GM18508 (cell line): Measurements from ENCODE around the gene MEGF11.

ENCODE experiments used
- ATAC-seq: cut with Tn5 transposase; IDR thresholded peaks from one replicate; pipeline ENCODE4 v1.9.1; 2021; ENCODE audit warnings: moderate number of reproducible peaks; ENCODE audit not compliant: insufficient read depth, unreplicated experiment

MEGF11 gene

DNA sequence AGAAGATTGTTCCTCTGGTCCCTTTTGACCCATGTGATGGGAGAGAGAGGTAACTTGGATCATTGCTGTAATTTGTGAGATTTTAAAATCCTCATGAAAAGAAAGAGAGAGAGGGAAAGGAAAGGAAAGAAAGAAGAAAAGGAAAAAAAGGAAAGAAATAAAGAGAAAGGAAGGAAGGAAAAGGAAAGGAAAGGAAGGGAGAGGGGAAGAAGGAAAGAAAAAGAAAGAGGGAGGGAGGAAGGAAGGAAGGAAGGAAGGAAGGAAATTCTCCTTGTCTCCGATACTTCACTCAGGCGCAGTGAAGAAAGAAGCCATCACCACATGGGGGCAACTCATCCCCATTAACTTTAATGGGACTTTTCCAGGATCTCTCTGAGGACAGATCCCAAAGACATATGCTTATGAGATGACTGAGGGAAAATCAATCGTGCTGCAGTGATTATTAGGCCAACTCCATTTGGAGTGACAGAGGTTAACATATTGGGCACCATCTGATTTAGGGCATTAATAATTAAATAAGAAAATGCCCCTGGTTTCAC, 123.0 kb downstream of the MEGF11 start:
- no peak for ATAC-seq

DNA sequence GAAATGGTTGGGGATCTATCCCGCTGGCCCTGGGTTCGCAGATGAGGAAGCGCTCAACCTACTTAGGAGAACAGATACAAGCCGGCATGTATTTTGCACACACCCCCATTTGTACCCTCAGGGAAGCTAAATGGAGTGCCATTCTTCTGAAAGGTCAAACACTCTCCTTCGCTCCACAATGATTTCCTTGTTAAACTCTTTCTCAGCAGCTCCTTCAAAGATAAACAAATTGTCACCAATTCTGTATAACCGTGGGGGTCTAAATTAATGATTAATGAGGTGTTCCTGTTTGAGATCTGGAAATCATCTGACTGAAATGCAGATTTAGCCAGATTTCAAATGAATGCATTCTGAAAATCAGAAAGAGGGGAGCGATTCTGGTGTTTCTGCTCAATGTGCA, 124.0 kb downstream of the MEGF11 start:
- no peak for ATAC-seq

DNA sequence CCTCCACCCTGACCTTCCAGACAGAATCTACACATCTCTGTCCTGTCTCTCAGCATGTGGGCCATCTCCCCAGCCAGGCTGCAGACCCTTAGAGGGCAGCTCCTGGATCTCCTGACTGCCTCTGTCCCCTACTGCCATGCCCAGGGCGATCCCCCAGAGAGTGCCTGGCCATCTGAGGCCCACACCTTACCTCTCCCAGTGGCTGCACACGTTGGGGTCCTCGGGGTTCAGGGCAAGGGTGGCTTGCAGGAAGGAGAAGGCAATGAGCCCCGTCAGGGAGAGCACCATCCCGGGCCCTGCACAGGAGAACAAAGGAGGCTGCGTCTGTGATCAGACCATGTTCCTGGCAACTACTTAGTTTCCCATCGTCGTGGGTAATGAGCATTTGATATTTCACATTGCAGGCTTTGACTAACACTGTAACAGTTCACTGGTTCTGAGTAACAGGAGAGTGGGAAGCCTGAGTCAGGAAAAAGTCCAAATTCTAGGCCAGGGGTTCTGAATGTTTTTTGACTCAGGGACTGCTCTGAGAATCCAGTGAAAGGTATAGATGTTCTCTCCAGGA, 125.4 kb downstream of the MEGF11 start:
- no peak for ATAC-seq

DNA sequence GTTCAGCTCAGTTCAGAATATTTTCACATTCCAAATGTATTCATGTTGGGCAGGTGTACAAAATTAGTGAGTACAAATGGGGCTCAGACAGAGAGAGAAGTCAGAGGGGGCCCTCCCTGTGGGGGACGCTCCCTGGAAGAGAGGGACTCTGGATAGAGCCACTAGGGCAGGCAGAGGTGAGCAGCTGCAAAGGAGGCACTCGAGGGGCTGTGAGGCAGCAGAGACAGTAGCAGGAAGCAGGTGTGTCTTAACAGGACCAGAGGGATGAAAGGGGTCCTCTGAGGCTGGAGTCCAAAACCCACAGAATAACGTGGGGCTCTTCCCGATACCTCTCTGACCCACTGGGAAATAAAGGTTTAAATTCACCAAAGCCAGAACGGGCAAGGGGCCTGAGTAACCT, 127.1 kb downstream of the MEGF11 start:
- ATAC-seq = no peak

DNA sequence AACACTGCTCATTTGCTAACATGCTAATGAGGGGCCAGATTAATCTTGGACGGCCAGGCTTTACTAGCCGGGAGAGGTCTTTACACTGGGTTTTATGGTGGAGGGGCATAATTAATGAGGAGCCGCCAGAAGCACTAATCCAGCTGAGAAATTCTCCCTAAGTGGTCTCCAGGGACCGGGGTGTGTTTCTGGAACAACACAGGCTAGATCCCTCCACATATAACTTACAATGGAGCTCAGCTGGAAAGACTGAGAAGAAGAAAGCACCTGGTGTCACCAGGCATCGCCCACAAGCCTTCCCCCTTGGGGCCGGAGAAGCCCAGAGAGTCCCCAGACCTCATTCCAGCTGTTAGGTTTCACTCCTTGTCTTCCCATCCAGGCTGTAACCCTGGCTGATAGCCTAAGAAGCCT, 127.5 kb downstream of the MEGF11 start:
- ATAC-seq = no peak

DNA sequence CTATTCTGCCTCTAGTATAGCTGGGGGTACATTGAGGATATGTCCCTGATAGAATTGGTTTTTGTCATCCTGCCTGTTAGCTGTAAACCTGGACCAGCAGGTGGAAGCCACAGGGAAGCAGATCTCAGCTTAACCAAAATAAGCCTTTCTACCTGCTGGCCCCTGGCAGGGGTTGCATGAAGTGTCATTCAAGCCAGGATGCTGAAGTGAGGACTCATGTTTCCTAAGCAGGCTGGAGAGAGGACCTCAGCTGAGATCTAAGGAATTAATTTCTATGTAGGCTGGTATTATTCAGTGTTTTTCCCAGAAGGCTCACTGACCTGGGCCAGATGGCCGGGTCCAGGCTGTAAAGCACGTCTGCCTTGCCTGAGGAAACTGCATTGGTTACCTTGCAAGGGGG, 128.9 kb downstream of the MEGF11 start:
- ATAC-seq = no peak

DNA sequence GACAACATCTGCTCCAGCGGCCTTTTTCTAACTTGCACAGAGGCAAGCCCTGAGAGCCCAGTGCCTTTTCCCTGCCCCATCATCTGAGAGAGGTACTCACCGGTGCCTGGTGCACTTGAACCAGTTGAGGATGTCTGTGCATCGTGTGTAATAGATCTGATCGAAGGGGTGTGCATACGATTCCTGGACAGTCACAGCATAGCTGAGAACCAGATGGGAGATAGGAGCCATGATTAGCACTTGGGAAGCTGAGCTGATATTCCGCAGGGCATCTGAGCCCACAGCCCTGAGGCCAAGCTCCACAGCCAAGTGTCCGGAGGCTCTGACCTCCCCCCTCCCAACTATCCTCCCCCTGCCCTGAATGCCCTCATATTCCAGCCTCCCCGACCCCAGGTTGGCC, 129.8 kb downstream of the MEGF11 start:
- ATAC-seq = no peak

DNA sequence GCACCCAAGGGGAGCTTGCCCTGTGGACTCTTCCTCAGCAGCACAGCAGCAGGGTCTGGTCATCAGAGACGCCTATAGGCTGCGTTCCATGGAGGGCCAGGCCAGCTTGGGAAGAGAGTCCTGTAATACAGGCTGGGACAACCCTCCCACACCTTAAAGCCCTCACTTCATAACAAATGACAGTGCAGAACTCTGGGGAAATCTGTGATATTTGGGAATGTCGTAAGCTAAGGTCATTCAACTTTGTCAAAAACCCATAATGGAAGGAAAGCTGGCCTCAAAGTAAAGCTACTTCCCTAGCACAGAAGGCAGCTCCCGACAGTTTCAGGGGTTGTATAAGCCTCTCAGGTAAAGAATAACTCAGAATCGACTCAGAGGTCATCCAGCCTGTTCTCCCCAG, 133.1 kb downstream of the MEGF11 start:
- ATAC-seq = no peak

DNA sequence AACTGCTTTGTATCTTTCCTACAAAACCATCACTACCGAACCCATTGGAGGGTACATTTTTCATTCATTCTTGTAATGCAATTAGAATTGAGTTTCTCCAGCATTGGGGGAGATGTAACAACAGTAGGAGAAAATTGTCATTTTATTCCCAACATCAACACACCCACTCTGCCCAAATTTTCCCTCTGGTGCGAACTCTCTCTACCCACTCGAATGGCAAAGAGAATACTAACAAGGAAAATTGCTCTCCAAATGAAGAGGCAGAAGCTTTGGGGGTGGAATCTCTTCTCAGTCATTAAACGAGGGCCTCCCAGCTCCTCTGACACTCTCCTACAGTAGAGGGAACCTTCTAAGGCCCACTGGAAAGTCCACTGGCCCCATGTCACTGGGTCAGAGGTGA, 135.7 kb downstream of the MEGF11 start:
- no peak for ATAC-seq

DNA sequence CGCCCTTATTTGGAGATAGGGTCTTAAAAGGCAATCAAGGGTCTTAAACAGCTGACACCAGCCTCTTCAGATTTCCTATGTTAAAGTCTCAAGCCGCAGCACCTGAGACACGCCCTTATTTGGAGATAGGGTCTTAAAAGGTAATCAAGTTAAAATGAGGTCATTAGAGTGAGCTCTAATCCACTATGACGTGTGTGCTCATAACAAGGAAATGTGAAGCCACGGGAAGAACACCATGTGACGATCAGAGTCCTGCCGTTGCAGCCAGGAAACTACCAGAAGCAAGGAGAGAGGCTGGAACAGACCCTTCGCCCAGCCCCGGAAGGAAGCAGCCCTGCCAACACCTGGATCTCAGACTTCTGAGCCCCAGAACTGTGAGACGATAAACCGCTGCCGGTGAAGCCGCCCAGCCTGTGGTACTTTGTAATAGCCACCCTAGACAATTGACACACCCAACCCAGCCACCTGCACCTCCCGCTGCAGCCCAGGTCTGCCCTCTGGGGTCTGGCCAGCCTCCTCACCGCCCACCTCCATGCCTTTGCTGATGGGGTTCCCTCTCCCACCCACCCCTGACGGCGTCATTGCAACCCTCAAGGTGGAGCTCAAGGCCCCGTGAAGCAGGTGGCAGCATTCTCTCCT, 137.9 kb downstream of the MEGF11 start:
- no peak for ATAC-seq

DNA sequence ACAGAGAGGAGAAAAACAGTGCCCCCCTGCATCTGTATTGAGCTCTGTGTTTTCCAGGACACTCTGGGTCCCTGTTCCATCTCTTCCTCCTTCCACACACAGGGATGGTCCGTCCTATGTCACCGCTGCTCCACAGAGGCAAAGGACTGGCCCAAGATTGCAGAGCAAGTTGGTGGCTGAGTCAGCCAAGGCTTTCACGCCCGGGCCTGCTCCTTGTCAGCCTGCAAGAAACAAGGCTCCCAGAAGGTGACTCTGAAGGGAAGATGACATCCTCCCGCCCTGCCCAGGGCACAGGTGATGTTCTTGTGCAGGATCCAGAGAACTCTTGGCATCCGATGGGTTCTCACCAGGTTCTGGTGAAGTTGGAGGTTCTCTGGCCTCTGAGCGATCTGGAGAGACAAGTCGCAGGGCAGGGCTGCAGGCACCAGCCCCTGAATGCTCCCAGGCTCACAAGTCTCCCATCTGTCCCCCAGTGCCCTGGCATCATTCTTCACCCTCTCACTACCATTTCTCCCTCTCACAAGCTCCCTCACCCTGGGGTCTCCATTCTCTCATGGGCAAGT, 138.6 kb downstream of the MEGF11 start:
- ATAC-seq = no peak

DNA sequence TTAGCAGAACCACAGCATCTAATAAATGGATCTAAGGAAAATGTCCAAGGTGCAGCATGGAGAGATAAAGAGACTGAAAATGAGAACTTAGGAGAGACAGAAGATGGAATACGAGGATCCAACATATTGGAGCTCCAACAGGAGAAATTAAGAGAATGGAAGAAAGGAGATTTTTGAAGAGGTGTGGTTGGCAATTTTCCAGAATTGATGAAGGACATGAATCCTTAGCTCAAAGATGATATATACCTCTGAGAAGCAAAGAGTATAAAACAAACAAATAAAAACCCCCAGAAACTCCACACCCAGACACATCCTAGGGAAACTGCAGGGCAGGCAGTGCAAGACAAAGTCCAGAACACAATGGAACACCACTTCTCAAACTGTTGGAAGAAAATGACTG, 141.2 kb downstream of the MEGF11 start:
- ATAC-seq = no peak

DNA sequence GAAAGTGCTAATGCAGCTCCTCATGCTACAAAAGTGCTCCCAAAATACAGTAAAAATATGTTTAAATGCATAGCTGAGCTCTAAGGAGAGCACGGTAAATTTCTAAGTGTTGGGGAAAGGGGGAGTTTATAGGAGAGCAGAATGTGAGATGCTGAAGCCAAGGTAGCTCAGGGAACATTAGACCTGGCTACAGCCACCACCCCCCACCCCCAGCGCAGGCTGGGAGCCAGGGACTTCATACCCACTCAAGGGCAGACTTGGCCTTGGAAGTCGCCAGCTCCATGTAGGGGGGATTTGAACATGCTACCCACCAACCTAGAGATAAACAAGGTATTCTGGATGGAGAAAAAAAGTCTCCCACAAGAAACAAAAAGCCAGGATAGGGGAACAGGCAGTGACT, 142.2 kb downstream of the MEGF11 start:
- no peak for ATAC-seq

DNA sequence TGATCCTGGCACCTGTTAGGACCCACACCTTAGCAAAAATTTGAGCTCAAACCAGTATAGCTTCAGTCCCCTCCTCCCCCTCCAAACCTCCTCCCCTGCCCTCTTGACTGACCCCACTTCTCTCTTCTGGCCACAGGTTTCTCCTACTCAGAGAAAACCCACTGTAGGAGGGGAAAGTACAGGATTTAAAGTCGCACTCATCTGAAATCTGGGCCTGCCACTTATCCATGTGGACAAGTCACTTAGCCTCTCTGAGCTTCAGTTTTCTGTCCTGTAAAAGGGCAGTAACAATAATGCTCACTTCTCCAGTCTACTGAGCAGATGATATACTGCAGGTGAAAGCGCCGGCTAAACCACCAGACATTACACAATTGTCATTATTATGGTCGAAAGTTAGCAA, 142.7 kb downstream of the MEGF11 start:
- ATAC-seq = no peak

DNA sequence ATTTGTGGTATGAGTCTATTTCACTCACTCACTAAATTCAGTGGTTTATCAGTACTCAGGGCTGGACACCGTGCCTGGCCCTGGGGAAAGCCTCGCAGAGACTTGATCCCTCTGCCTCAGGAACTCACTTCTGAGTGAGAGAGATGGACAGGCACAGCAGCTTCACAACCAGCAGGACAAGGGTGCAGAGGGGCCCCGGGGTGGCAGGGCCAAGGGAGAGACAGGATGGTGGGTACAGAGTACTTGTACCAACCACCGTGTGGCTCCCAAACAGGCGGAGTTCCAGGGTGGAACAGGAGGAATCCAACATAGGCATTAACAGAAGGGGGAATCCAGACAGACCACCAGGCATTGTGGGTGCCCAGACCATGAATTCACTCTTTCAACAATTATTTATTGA, 143.7 kb downstream of the MEGF11 start:
- ATAC-seq = no peak

DNA sequence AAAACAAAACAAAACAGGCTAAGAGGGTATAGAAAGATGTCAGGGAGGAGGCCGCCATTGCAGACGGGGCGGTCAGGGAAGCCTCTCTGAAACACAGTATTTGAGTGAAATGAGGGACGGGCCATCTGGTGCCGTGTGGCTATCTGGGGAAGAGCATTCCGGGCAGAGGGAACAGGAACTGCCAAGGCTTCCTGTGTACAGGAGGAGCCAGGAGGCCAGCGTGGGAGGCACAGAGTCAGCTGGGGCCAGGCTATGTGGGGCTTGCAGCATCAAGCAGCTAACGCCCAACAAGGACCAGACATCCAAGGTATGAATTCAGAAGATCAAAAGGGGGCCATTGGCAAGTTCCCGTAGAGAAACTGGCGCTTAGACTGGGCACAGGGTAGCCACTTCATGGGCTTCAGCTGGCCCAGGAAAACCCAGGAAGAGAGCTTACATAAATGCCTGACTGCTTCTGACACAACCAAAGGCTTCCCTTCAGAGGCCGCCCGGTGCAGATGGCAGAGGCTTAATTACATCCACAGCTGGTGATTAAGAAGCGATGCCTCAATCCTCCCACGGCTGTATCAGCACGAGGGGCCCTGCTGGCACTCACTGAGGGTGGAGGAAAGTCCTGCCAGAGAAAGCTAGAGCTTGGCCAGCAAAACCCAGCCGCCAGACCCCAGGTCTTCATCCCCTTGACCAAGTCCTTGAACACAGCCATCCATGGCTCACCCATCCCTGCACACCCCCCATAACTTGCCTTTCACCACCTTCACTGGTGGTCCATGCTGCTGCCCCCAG, 144.9 kb downstream of the MEGF11 start:
- no peak for ATAC-seq

DNA sequence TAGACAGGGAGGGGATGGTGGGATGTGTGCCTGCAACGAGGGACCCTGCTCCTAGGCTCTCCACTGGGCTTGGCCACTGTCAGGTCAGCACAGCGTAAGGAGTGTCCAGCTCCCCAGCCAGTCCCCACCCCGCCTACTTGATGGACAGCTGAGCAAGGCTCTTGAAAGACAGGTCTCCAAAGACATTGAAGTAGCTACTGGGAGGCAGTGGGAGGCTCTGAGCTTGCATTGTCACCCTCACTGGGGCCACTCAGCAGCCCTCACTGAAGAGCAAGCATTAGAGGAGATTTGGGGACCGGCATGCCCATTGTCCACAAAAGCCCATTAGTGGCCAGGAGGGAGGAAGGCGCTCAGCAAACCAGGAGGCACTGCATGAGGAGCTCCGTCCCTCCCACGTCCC, 146.5 kb downstream of the MEGF11 start:
- ATAC-seq = no peak

DNA sequence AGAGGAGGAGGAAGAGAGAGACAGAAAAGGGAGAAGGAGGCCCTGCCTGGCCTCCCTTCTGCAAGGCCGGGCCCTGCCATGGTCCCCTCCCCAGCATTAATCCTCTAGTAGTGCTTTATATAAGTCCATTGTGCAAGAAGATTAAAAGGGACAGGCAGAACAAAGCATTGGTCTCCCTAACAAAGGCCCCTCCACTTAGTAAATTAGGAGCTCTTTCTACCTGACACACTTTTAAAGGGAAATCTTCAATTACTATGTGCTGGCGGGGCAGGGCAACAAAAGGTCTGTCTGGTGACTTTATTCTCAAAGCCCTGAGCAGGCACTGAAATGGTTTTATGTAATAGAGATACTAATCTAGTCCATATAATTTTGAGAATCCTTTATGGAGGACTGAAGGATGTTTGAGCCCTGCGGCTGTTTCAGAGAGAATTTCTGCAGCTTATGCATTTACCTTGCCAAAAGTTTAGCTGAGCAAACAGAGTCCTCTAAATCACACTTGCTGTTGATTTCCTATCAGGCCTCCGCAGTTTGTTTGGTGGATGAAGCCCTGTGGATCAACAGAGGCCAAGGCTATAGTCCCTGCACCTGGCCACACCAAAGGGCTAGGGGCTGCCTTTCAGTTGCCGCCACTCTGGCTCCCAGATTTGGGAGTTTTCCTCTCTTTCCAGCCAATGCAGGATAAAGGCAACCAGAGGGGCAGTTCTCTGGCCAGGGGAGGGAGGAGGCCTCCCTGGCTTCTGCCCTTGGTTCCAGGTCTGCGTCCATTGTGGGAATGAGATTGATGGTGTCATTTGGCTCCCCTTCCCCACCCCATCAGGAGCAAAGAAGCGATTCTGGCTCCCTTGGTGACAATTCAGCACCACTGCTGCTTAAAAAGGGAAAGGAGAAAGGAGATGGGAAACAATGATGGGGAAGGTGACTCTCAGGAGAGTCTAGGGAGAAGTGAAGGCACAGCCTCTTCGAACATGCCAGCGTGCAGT, 148.0 kb downstream of the MEGF11 start:
- ATAC-seq = no peak

DNA sequence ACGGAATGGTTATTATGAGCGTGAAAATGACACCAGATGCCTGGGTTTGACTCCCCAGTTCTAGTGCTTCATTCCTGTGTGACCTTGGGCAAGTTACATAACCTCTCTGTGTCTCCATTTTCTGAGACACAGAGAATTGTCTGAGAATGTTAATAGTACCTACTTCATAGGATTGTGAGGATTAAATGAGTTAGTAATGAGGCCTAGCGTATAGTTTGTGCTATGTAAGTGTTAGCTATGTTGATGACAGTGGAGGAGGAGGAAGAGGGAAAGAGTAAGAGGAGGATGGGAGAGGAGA, 150.3 kb downstream of the MEGF11 start:
- ATAC-seq = no peak

DNA sequence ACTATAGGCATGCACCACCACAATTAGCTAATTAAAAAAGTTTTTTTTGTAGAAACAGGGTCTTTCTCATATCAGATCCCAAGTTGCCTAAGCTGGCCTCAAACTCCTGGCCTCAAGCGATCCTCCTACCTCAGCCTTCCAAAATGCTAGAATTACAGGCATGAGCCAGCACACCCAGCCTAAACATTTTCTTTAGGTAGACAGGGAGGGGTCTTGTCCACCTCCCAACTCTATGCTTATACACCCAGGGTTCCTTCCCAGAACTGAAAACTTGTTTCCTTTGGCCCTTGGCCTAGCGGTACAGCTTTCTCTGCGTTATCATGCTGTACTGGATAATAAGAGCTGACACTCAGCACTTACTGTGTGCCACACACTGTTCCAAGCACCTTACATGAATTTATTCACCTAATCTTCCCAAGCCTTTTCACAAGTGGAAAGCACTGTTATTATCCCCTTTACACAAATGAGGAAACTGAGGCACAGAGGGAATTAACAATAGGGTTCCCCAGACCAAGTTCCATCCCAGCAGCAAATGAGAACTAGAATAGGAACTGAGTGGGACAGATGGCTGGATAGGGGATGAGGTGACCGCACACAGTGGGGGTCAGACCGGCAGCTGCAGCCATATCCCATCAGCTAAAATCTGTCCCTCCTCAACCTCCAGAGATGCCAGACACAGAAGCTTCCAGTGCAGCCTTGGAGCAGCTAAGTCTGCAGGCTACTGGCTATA, 150.8 kb downstream of the MEGF11 start:
- no peak for ATAC-seq
